HG03159 (cell line): ENCODE data around the gene KDSR.

Source experiments
- ATAC-seq: cut with Tn5 transposase; IDR thresholded peaks from one replicate; pipeline ENCODE4 v1.9.1; 2021; ENCODE audit warnings: mild to moderate bottlenecking, moderate library complexity; ENCODE audit not compliant: unreplicated experiment

Gene KDSR

DNA sequence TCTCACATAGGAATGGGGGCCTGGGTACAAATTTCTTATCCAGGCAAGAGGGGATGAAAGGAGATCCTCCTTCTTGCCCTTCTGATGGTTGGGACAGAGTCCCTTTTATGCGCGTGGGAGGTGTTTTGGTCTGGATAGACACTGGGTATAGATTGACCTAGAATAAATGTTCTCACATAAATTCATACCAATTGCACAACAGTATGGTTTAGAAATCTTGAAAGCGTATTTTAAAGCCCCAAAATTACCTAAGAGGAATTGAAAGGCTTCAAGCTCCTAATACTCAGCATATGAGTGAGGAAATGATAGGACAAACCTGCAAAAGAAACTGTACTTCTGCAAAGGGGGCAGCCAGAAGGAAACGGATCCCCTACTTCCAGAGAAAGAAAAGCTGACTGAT is 44.8 kb downstream of the KDSR start:
- ATAC-seq, result no peak

GRCh38 chr18:63321291-63321690 is 45.7 kb downstream of the KDSR start:
- no peak for ATAC-seq

GRCh38 chr18:63320975-63321265 is 46.1 kb downstream of the KDSR start:
- no peak for ATAC-seq

GRCh38 chr18:63320123-63320974 is 46.7 kb downstream of the KDSR start:
- peak; percentile 58 for ATAC-seq

GRCh38 chr18:63319383-63320122 is 47.5 kb downstream of the KDSR start, which contains the start of gene BCL2:
TSS of gene BCL2 (minus strand) at chr18:63319769.
- peak; percentile 1 for ATAC-seq

GRCh38 chr18:63318889-63319382 is 48.1 kb downstream of the KDSR start:
- ATAC-seq, result no peak

DNA sequence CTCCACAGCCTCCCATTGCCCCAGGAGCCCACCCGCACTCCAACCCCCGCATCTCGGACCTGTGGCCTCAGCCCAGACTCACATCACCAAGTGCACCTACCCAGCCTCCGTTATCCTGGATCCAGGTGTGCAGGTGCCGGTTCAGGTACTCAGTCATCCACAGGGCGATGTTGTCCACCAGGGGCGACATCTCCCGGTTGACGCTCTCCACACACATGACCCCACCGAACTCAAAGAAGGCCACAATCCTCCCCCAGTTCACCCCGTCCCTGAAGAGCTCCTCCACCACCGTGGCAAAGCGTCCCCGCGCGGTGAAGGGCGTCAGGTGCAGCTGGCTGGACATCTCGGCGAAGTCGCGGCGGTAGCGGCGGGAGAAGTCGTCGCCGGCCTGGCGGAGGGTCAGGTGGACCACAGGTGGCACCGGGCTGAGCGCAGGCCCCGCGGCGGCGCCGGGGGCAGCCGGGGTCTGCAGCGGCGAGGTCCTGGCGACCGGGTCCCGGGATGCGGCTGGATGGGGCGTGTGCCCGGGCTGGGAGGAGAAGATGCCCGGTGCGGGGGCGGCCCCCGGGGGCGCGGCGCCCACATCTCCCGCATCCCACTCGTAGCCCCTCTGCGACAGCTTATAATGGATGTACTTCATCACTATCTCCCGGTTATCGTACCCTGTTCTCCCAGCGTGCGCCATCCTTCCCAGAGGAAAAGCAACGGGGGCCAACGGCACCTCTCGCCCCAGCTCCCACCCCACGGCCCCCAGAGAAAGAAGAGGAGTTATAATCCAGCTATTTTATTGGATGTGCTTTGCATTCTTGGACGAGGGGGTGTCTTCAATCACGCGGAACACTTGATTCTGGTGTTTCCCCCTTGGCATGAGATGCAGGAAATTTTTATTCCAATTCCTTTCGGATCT is 48.8 kb downstream of the KDSR start:
- ATAC-seq, result peak; percentile 49

DNA sequence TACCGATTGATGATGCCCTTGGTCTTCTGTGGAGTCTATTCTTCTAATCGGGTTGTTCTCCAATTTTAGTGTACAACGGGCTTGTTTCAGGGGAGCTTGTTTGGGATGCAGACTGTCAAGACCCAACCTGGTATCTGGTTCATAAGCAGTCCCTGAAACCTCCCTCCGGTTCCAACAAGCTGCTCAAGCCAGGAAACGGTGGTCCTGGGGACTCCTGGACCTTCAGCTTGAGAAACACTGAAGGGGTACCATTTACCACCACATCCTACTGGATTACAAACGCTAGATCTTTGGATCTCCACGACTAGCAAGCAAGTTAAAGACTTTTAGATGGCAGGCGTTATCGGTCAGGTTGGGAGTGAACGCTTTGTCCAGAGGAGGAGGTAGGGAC is 49.5 kb downstream of the KDSR start:
- ATAC-seq, result no peak

GRCh38 chr18:63316612-63317555 is 50.1 kb downstream of the KDSR start:
- ATAC-seq, result no peak

DNA sequence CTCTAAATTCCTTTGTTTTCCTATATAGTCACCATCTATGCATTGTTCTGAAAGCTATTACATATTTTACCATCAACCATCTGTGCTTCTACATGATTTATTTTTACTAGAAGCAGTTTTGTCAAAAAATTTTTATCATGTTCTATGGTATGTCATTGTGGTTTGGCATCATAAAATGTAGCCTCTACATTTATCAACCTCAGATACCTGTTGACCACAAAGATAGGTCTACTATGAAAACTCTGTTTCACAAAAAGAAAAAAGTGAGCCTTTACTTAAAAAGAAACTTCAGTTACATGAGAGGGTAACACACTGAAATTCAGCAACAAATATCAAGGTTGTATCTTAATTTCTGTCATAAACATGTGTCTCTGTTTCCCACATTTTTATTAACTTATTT is 51.1 kb downstream of the KDSR start:
- ATAC-seq, result no peak

DNA sequence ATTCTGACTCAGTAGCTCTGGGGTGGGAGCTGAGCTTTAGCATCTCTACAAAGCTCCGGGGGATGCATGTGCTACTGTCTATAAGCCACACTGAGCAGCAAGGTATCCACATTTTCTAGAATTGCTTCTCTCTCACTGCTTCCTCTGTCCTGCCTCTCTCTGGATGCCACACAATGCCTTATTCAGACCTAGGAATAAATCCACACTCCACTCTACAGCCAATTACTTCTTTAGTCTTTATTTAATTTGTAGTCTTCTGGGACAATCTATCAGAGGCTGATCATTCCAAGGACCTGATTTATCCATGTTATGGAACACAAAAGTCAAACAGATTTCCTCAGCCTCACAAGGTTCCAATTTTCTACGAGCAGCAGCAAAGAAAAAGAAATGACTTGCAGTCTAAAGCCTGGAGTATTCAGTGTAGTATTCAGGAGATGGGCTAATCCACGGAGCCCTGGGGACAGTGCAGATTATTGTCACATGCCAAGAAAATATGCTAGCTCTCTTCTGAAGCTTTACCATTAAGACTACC is 51.8 kb downstream of the KDSR start:
- ATAC-seq, result no peak

DNA sequence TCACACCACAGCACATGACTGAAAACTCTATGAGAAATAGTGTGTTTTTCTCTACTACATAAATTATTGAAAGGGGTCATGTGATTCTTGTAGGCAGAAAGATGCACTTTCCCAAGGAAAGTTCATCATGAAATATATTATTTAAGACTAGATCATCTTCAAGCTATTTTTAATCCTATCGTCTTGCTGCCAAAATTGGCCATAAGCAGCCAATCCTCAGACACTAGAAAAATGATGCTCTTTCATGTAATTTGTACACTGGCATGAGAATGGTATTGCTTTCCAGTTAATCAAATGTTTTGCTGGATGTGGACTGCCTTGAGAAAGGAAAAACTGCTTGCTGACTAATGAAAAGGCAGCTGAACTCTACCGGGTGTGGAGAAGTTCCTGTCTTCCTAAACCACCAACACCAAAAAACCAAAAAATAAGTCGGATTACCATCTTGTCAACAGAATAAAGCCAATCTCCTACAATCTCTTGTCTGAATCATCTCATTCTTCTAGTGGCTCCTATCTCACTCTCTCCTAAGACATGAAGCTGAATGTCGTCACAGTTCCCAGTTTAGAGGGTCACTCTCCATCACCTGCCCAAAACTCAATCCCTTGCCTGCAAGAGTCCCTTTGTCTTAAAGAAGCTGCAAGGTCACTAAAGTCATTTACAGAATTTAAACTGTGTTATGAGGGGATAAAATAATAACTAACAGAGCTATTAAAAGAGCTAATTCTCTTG is 52.8 kb downstream of the KDSR start:
- no peak for ATAC-seq

DNA sequence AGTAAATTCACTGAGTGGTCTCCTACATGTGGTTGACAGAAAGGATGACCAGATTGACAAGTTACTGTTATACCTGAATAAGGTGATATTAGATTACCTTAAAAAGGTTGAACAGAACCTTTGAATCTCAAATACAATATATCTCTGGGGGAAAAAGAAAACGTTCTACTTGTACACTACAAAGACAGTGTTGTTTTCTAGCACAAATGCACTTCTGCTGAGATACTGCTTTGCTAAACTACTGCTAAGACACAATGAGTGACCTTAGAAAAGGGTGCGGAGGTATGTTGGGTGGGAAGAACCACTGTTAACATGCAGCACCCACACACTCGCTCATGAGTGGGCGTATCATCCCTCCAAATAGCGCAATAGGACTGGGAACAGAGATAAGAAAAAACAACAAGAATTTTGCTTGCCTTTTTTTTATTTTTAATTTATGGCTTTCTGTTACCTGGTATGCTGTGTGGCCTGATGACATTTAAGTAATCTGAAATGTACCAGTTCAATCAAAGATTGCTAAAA is 53.5 kb downstream of the KDSR start:
- ATAC-seq, result no peak

DNA sequence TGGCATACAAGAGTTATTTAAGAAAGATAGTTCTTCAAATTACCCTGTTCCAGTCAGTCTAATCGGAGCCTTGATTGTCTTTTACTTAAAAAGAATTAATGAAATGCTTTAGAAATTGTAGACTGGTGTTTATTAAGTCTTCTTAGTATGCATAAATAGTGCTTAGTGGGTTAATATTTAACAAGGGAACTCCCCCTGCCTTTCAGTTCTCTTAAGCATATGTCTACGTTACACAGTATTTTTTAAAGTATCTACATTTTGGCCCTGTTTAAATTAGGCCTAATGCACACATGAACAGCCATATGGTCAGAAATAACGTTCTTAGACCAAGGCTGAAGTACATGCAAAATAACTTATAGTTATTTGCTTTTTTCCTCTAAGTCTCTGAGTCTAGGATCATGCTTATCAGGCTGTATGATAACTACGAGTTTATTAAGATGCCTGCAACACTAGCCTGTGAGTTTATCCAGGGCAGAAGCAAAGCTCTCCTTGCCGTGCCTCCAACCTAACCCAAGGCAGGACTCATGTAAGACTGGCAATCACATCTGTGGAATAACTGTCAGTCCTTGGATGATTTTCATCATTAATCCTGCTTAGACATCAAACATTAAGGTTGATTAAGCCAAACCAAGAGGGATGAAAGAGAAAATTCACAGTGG is 54.1 kb downstream of the KDSR start:
- ATAC-seq, result peak; percentile 38

DNA sequence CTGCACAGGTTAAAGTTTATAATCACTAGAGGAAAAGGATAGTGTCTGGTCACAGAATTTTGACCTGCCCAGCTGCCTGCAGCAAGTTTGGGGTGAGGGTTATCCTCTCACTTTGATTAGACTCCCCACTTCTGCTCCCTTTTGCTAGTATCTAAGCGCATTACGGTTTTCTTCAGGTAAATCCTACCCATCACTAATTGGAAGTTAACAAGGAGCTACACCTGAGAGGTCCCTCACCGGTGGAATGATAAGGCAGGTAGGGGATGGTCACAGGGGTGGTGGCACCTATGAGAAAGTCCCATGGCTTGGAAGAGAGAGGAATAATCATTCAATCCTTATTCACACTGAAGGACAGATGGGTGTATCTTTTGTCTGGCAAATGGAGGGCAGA is 55.0 kb downstream of the KDSR start:
- ATAC-seq, result no peak

- ATAC-seq, result peak; percentile 75
These were observed 55.6 kb downstream of the KDSR start for GRCh38 chr18:63311118-63312018.

GRCh38 chr18:63309422-63309821 is 57.6 kb downstream of the KDSR start:
- no peak for ATAC-seq
